Activated CD8-positive, alpha-beta memory T cell treated with anti-CD3 and anti-CD28 coated beads for 24 hours (primary cell): ENCODE results near the gene UCKL1.

Source experiments
- DNase-seq: peaks from one replicate; pipeline ENCODE4 v3.0.0-alpha.2; 2020

The UCKL1 gene

DNA sequence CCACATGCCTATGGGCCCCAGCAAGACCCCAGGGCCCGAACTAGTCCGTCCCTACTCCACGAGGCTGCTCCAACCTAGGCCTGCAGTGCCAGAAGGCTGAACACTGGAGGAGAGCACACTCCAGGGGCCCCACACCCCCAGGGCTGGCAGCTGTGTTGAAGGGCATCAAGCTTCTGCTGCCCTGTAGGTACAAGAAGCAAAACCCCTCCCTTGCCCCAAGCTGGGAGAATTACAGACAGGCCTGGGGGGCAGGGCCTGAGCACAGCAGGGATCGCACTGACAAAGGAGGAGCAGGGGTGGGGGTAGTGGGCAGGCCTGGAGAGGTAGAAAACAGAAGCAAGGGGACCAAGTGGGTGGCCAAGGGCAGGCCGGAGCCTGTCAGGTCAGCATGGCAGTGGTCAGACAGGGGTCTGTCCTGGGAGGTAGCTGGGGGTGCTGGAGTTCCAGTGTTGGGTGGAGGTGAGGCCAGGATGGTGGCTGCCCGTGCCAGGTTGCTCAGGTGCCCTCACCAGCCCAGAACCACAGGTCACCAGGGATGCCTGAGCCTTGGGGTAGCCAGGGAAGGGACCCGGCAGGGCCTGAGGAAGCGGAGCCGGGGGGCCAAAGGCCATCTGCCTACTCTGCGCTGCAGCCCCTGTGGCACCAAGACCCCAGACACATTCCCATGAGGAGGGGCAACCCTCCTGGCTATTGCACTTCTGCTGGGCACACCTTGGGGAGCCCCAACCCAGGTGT, 2.9 kb upstream of the UCKL1 start:
- DNase-seq = no peak

GRCh38 chr20:63958471-63958870, 2.3 kb upstream of the UCKL1 start:
- DNase-seq = no peak

- DNase-seq = no peak
These were observed 1.6 kb upstream of the UCKL1 start for GRCh38 chr20:63957690-63958441.

DNA sequence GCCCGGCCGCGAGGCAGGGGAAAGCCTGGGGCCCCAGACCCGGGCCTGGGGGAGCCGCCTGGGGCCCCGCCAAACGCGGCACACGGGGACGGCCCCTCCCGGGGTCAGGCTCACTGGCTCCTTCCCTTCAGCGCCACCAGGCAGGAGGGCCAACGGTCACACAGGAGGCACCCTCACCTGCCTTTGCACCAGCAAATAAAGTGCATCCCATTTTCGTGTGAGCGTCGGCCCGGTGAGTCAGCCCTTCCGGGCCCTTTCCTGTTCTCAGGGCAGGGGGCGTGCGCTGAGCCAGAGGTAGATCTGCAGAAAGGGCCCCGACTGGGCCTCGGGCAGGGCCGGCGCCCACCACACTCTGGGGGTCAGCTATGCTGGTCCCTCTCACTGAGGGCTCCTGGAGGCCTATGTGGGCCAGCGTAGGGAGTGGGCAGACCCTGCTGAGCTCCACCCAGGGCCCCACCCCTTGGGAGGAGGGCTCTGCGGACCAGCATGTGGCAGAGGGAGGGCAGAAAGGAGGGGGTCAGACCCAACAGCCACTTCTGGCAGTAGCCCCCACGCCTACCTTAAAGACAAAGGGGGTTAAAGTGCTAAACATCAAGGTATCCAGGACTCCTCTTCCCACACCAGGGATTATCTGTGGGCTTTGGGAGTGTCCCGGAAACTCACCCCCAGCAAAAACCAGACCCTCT, 931 bp upstream of the UCKL1 start:
- DNase-seq = peak; percentile 90

GRCh38 chr20:63956664-63957003, 418 bp upstream of the UCKL1 start:
- DNase-seq = no peak

GRCh38 chr20:63955281-63955826, 862 bp downstream of the UCKL1 start:
- DNase-seq = peak; percentile 84

DNA sequence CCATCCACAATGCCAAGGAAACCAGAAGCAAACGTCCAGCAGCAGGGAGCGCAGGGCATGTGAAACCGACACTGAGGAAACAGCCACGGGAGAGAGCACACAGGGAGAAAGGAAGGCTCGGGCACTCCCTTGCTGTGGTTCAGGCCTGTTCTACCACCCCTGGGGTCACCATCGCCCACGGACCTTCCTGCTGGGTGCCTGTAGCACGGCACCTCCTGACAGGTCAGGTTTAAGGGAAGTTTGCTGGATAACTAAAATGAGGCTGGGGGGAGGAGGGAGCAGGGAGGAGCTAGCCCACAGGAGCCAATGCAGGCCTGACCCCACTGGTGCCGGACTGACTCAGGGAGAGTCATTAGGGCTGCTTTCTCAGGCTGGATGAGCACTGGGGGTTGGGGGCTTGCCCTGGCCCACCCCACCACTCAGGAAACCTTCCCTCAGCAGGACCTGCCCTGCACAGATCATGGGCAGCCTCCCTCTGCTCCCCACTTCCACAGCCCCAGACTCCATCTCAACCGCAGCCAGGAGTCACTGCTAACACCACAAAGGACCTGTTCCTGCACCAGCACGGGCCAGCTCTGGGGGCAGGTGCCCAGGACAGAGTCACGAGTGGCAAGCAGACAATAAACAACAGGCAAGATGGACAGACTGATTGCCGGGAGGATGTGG, 2.3 kb downstream of the UCKL1 start:
- no peak for DNase-seq

- DNase-seq = no peak
These were observed 3.4 kb downstream of the UCKL1 start for GRCh38 chr20:63952769-63953168.

- no peak for DNase-seq
These were observed 4.0 kb downstream of the UCKL1 start for GRCh38 chr20:63952210-63952535.

DNA sequence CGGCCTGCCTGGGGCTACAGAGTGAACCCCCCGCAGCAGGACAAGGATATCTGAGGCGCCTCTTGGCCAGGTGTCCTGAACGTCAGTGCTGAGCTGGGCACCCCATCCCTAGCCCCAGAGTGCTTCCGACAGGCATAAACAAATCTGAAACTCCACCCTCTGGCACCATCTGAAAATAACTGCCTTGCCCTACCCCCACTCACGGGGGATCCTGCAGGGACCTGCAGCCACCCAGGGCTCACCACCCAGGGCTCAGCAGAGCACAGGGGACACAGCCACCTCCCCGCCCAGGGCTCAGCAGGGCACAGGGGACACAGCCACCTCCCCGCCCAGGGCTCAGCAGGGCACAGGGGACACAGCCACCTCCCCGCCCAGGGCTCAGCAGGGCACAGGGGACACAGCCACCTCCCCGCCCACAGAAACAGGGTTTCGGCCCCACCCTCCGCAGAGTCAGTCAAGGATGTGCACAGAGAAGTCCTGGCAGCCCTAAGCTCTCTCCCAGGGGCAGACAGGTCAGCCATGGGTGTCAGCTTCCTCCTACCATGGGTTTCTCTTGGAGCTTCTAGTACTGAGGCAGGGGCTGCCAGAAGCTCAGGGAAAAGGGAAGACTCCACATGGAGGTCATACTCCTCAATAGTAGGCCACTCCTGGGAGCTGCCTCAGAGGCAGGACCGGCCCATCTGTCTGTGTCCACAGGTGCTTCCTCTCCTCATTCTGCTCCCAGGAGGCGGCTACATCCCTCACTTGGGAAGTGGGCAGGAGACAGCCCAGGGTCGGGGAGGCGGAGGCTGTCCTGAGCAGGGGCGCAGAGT, 4.6 kb downstream of the UCKL1 start:
- DNase-seq = no peak

DNA sequence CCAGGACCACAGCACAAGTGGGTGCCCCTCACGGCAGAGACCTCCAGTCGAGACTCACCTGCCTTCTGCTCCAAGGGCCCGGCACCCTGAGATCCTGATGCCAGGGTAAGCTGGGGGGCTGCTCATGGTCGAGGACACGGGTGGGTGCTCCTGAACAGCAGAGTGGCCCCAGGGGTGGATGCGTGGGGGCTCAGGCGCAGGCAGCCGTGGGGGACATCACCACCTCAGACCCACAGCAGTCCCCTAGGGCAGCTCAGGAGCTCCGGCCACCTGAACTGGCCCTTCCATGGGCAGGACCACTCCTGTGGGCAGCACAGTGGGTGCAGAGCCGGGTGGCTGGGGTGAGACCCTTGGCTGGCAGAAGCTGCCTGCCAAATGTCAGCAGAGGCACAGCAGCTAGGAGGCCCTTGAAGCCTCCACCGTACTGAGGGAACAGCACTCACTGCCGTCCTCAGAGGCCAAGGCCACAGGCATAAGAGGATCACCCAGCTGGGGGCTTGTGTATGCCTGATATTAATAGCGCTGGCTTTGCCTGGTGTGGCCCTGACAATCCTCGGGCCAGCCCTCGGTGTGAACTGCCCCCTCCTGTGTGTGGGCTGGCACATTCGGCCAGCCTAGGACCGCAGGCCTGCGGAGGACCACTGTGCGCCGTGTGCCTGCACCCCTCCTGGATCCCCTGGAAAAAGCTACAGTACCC, 5.4 kb downstream of the UCKL1 start:
- no peak for DNase-seq

DNA sequence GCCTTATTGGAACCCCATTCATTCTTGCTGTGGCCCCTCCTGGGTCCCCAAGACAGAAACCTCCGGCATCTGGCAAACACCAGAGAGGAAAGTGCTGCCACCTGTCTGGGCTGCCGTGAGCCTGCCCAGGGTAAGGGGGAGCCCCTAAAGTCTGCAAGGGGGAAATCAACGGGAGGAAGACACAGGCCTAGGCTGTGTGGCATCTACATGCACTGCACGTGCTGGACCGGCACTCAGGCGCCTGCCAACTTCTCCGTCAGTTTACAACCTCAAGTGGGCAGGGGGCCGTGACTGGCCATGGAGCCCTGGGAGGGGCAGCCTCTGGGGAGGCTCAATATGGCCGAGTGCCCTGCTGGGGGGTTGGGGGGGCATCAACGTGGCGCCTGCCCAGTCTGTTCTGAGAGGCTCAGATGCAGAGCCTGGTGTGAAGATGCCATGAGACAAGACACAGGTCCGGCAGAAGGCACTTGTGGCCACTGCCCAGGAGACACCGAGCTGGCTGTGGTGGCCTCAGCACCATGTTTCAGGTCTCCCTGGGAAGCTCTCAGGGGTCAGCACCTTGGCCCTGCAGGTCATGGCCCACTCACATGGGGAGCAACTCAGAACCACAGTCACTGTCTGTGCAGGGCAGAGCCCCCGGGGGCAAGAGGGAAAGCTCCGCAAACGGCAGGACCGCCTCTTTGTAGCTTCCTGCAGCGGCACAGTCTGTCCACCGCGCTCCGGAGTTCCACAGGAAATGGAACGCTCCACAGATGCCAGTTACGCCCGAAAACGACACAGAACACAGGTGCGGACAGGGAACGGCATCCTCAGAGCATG, 8.4 kb downstream of the UCKL1 start:
- no peak for DNase-seq

GRCh38 chr20:63946986-63947637, 9.1 kb downstream of the UCKL1 start:
- no peak for DNase-seq

DNA sequence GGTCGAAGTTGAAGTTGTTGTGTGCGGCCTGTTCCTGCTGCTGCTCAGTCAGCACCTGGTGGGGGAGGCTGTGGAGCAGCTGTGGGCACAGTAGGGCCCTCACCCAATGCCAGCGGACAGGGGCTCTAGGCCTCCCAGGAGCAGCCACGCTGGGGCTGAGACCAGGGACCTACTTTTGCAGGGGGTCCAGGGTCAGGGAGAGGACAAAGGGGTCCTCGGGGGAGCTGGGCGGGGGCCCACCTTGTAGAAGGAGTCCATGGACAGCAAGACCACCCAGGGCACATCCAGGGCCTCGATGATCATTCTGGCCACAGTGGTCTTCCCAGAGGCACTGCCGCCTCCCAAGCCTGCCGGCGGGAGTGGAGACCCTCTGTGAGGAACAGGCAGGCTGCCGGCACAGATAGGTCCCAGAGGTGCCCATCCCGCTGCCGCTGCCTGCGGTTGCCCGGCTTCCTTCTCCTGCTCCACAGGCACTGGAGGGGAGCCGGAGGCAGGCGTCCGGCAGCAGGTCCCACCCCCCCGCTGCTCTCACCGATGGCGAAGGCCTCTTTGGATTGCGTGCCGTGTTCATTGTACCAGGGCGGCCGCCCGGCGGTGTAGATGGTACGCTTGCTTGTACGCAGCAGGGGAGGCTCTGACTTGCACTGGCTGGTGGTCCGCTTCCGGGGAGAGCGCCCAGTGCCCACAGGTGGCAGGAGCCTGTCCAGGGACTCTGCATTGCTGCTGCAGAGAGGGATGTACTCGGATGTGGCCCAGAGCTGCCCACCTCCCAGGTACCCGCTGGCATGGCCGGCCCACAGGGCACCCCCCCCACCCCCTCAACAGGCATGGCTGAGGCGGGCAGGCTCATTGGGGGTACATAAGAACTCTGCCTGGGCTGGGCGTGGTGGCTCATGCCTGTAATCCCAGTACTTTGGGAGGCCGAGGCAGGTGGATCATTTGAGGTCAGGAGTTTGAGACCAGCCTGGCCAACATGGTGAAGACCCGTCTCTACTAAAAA, 10.0 kb downstream of the UCKL1 start:
- DNase-seq = no peak

- DNase-seq = no peak
These were observed 11.1 kb downstream of the UCKL1 start for GRCh38 chr20:63945031-63945658.

DNA sequence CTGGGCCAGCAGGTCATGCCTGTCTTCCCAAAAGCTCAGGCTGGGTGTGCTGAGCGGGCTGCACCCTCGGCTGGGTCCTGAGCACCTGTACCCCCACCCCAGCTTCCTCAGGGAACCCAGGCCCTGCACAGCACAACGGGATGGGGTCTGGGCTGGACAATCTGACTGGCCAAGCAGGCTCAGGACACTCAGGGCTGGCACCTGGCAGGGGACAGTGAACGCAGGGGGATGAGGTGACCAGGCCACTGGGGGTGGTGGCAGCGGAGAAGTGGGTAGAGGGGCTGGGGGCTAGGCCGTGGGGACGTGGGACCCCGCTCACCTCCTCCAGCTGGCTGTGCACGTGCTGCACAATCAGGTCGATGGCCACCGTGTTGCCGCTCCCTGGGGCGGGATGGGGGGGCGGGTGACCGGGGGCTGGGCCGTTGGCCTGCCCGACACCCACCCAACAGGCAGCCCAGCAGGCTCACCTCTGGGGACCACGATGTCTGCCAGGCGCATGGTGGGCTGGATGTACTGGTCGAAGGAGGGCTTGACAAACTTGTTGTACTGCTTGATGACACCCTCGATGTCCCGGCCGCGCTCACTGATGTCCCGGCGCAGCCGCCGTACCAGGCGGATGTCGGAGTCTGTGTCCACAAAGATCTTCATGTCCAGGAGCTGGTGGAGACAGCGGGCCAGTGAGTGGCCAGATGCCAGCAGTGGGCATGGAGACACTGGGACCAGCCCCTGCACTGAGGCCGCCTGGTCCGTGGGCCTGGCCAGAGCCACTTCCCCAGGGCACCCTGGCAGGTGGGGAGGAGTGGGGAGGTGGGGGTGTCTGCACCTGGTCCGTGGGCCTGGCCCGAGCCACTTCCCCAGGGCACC, 11.9 kb downstream of the UCKL1 start:
- DNase-seq = no peak

DNA sequence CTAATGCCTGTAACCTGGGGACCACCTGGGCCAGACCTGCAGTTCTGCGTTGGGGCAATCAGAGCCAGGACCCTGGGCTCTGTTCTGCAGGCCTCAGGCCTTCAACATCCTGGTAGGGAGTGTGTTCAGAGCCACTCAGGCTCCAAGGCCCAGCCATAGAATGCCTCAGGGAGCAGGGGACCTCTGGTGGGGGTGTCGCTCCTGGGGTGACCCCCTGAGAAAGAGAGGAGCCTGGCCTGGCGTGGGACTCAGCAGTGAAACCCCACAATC, 12.5 kb downstream of the UCKL1 start:
- DNase-seq = no peak
